Measurements from ENCODE around the gene IHH. TPM values are rescaled to one million over a fixed set of nuclear protein-coding genes. Genes with fewer than 3 reads are reported as not detected.

IHH gene
- polyA plus RNA-seq, 1 of the 3 experiments (the other 2 are of a cell fraction): 0.03 TPM

Small RNA genes lying within 50 kb of the gene (small RNA-seq; reads per million reads assigned to genes)
- gene MIR3131 (0 reads per million in 7 experiments), gene RN7SL764P (0 to 0.13 (median 0) reads per million in 7 experiments)

Other genes starting within 250 kb of the IHH start
- not detected in 2 replicates for gene PRKAG3, start 229.1 kb downstream of the IHH start, polyA plus RNA-seq (2012; rRNA removed)
- gene WNT6, start 201.1 kb downstream of the IHH start, polyA plus RNA-seq (2012; rRNA removed): 0.06 and 0.08 TPM in 2 replicates
- gene WNT10A, start 180.1 kb downstream of the IHH start, polyA plus RNA-seq (2012; rRNA removed): 0.02 TPM in 1 of 2 replicates, not detected in the other
- 0.19 and 0.26 TPM in 2 replicates for gene CDK5R2, start 101.3 kb downstream of the IHH start, polyA plus RNA-seq (2012; rRNA removed)
- 0.53 and 1.2 TPM in 2 replicates for gene FEV, start 75.7 kb downstream of the IHH start, polyA plus RNA-seq (2012; rRNA removed)
- gene CRYBA2, start 67.5 kb downstream of the IHH start, polyA plus RNA-seq (2012; rRNA removed): not detected in 2 replicates
- gene CFAP65, start 19.4 kb downstream of the IHH start, polyA plus RNA-seq (2012; rRNA removed): 0.95 and 1.7 TPM in 2 replicates
- 16.3 and 21.0 TPM in 2 replicates for gene NHEJ1, start 99.9 kb upstream of the IHH start, polyA plus RNA-seq (2012; rRNA removed)
- gene SLC23A3, start 109.1 kb upstream of the IHH start, polyA plus RNA-seq (2012; rRNA removed): 2.1 and 3.5 TPM in 2 replicates
- gene CNPPD1, start 116.0 kb upstream of the IHH start, polyA plus RNA-seq (2012; rRNA removed): 75.9 and 84.1 TPM in 2 replicates
- gene RETREG2, start 117.4 kb upstream of the IHH start, polyA plus RNA-seq (2012; rRNA removed): 74.6 and 94.8 TPM in 2 replicates
- gene ZFAND2B, start 145.9 kb upstream of the IHH start, polyA plus RNA-seq (2012; rRNA removed): 39.9 and 46.9 TPM in 2 replicates
- 26.5 and 27.4 TPM in 2 replicates for gene ABCB6, start 158.0 kb upstream of the IHH start, polyA plus RNA-seq (2012; rRNA removed)
- 29.6 and 33.2 TPM in 2 replicates for gene ATG9A, start 168.7 kb upstream of the IHH start, polyA plus RNA-seq (2012; rRNA removed)
- gene ANKZF1, start 168.9 kb upstream of the IHH start, polyA plus RNA-seq (2012; rRNA removed): 22.3 and 30.8 TPM in 2 replicates
- 11.7 and 14.1 TPM in 2 replicates for gene GLB1L, start 184.5 kb upstream of the IHH start, polyA plus RNA-seq (2012; rRNA removed)
- 57.6 and 78.6 TPM in 2 replicates for gene STK16, start 184.6 kb upstream of the IHH start, polyA plus RNA-seq (2012; rRNA removed)
- 0.03 TPM in 1 of 2 replicates, not detected in the other for gene TUBA4B, start 192.3 kb upstream of the IHH start, polyA plus RNA-seq (2012; rRNA removed)
- gene TUBA4A, start 193.0 kb upstream of the IHH start, polyA plus RNA-seq (2012; rRNA removed): 4.8 and 6.2 TPM in 2 replicates
- 37.2 and 39.9 TPM in 2 replicates for gene DNAJB2, start 218.4 kb upstream of the IHH start, polyA plus RNA-seq (2012; rRNA removed)
- gene PTPRN, start 248.5 kb upstream of the IHH start, polyA plus RNA-seq (2012; rRNA removed): 7.4 and 9.5 TPM in 2 replicates